ENCODE results near the gene SEMA4A. TPM values are rescaled to one million over a fixed set of nuclear protein-coding genes. Genes with fewer than 3 reads are reported as not detected.

The SEMA4A gene
- polyA plus RNA-seq, 1 donor from 2014 or later = 17.1 TPM

GRCh38 chr1:156226782-156227181, 73.4 kb downstream of the SEMA4A start:
- H3K36me3 ChIP-seq (ENCODE audit: insufficient read depth, low read length) = no peaks in the 10 kb centered on the region
- H2AFZ ChIP-seq (ENCODE audit: low read depth, low read length) = no peak overlapping the region
- H3K9ac ChIP-seq (ENCODE audit: low read length) = no peak overlapping the region
- no peaks in the 10 kb centered on the region for H3K27me3 ChIP-seq (ENCODE audit: insufficient read depth, low read depth, low read length)
- H3K9me2 ChIP-seq (ENCODE audit: insufficient read depth, low read length) = no peaks in the 10 kb centered on the region
- H3K79me2 ChIP-seq (replicated peaks; ENCODE audit: insufficient read depth, low read length) = no peaks in the 10 kb centered on the region
- H3K4me3 ChIP-seq (ENCODE audit: low read length) = no peak overlapping the region
- no peaks in the 10 kb centered on the region for H3K9me3 ChIP-seq (ENCODE audit: low read length)
- no peaks in the 10 kb centered on the region for H4K20me1 ChIP-seq (ENCODE audit: insufficient read depth)
- H3K4me2 ChIP-seq (ENCODE audit: low read length) = no peak overlapping the region
- TF ChIP-seq TAF1 (IDR thresholded peaks at IDR 0.05; ENCODE audit: low read depth) (no peak), RAD21 (conservative IDR thresholded peaks at IDR 0.05) (no peak), EZH2 (IDR thresholded peaks at IDR 0.05; ENCODE audit: borderline replicate concordance, insufficient read depth, low read length, poor library complexity, severe bottlenecking) (no peak)
- no peaks in the 10 kb centered on the region for H3F3A ChIP-seq (ENCODE audit: insufficient read depth, low read length, poor library complexity, severe bottlenecking)
- H3K27ac ChIP-seq (ENCODE audit: low read length) = no peak overlapping the region

Small RNAs within 50 kb of the gene (small RNA-seq; reads per million reads assigned to genes)
- gene RF00568 = 0 to 0.03 (median 0) reads per million in 3 experiments

Other genes starting within 250 kb of the SEMA4A start
- 78.1 and 83.5 TPM in 2 replicates for gene RIT1, start 242.2 kb upstream of the SEMA4A start, polyA plus RNA-seq
- 84.8 and 97.1 TPM in 2 replicates for gene KHDC4, start 219.2 kb upstream of the SEMA4A start, polyA plus RNA-seq
- gene RXFP4, start 211.9 kb upstream of the SEMA4A start, polyA plus RNA-seq = not detected in 2 replicates
- gene ARHGEF2, start 175.0 kb upstream of the SEMA4A start, polyA plus RNA-seq = 45.1 and 59.6 TPM in 2 replicates
- gene SSR2, start 132.6 kb upstream of the SEMA4A start, polyA plus RNA-seq = 440 and 473 TPM in 2 replicates
- 34.9 and 39.3 TPM in 2 replicates for gene UBQLN4, start 99.8 kb upstream of the SEMA4A start, polyA plus RNA-seq
- gene LAMTOR2, start 98.8 kb upstream of the SEMA4A start, polyA plus RNA-seq = 81.3 and 82.6 TPM in 2 replicates
- 1.3 TPM in 1 of 2 replicates, not detected in the other for gene RAB25, start 92.4 kb upstream of the SEMA4A start, polyA plus RNA-seq
- 39.8 and 44.4 TPM in 2 replicates for gene MEX3A, start 71.1 kb upstream of the SEMA4A start, polyA plus RNA-seq
- gene LMNA, start 38.9 kb upstream of the SEMA4A start, polyA plus RNA-seq = 90.7 and 103 TPM in 2 replicates
- gene SLC25A44, start 40.5 kb downstream of the SEMA4A start, polyA plus RNA-seq = 13.7 and 16.2 TPM in 2 replicates
- gene PMF1, start 59.4 kb downstream of the SEMA4A start, polyA plus RNA-seq = 97.0 and 98.7 TPM in 2 replicates
- 1.9 and 2.5 TPM in 2 replicates for gene BGLAP, start 88.6 kb downstream of the SEMA4A start, polyA plus RNA-seq
- 16.8 and 27.3 TPM in 2 replicates for gene PAQR6, start 94.5 kb downstream of the SEMA4A start, polyA plus RNA-seq
- gene SMG5, start 129.2 kb downstream of the SEMA4A start, polyA plus RNA-seq = 57.3 and 84.4 TPM in 2 replicates
- gene TMEM79, start 130.7 kb downstream of the SEMA4A start, polyA plus RNA-seq = 5.9 and 6.8 TPM in 2 replicates
- 3.3 and 4.1 TPM in 2 replicates for gene GLMP, start 142.1 kb downstream of the SEMA4A start, polyA plus RNA-seq
- gene VHLL, start 145.7 kb downstream of the SEMA4A start, polyA plus RNA-seq = 1.4 and 1.8 TPM in 2 replicates
- gene CCT3, start 184.7 kb downstream of the SEMA4A start, polyA plus RNA-seq = 288 and 326 TPM in 2 replicates
- gene TSACC, start 184.9 kb downstream of the SEMA4A start, polyA plus RNA-seq = not detected in 2 replicates
- gene RHBG, start 215.6 kb downstream of the SEMA4A start, polyA plus RNA-seq = not detected in 2 replicates

Measured in neural cell (in vitro differentiated cells).